Lower leg skin (tissue), 3 donors: ENCODE data around the gene WDR5.

Experiments
- CTCF ChIP-seq, 3 donors: fragments of 450-650 bp; IDR thresholded peaks; one replicate each; pipeline ENCODE4 v1.5.1; 2016; ENCODE audit warnings: antibody characterized with exemption in 3 of 3, mild to moderate bottlenecking in 3 of 3, moderate library complexity in 2 of 3
- POLR2A ChIP-seq, 2 donors: fragments of 450-650 bp; IDR thresholded peaks; one replicate each; pipeline ENCODE4 v1.6.1; 2016 to 2017; ENCODE audit warnings: antibody characterized with exemption in 2 of 2, mild to moderate bottlenecking in 1 of 2, moderate library complexity in 1 of 2

- TF ChIP-seq CTCF (IDR thresholded peaks at IDR 0.05): no peak
- no peak for TF ChIP-seq POLR2A (IDR thresholded peaks at IDR 0.05)
These were observed 61.0 kb downstream of the WDR5 start for GRCh38 chr9:134196911-134197310.
